Thyroid gland (tissue), 4 donors: Measurements from ENCODE around the gene LRRC7.

Experiments used
- POLR2A ChIP-seq, 2 donors: fragments of 450-650 bp; IDR thresholded peaks; one replicate each; pipeline ENCODE4 v1.6.1; 2017; ENCODE audit warnings: antibody characterized with exemption in 2 of 2, mild to moderate bottlenecking in 2 of 2, moderate library complexity in 1 of 2
- TF ChIP-seq, protein P1 (sequence below), 6 experiments: fragments of 200-600 bp in 3 of 6; fragments of 450-650 bp in 3 of 6; sonication (generic) in 3 of 6; IDR thresholded peaks; one replicate each; pipeline ENCODE4 v1.5.1; 2016 to 2019; ENCODE audit warnings: antibody characterized with exemption in 6 of 6, mild to moderate bottlenecking in 2 of 6, inconsistent platforms in 1 of 6, moderate library complexity in 1 of 6

DNA sequence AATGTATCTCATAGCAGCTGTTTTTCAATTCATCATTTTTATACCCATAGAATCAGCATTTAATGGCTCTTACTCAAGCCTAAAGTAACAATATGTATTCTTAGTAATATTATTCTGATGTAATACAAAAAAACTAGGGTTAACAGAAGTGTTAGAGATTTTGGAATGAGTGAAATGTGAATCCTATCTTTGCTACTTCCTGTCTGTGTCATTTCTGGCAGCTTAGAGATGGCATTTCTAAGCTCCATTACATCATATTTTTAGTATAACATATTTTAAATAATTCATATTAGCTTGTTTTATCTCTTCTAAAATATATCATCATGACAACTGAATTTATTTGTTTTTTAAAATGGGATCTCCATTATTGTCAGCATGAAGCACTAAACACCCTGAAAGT is 90.2 kb downstream of the LRRC7 start:
- TF ChIP-seq, protein P1, sequence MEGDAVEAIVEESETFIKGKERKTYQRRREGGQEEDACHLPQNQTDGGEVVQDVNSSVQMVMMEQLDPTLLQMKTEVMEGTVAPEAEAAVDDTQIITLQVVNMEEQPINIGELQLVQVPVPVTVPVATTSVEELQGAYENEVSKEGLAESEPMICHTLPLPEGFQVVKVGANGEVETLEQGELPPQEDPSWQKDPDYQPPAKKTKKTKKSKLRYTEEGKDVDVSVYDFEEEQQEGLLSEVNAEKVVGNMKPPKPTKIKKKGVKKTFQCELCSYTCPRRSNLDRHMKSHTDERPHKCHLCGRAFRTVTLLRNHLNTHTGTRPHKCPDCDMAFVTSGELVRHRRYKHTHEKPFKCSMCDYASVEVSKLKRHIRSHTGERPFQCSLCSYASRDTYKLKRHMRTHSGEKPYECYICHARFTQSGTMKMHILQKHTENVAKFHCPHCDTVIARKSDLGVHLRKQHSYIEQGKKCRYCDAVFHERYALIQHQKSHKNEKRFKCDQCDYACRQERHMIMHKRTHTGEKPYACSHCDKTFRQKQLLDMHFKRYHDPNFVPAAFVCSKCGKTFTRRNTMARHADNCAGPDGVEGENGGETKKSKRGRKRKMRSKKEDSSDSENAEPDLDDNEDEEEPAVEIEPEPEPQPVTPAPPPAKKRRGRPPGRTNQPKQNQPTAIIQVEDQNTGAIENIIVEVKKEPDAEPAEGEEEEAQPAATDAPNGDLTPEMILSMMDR (IDR thresholded peaks at IDR 0.05): no peak
- TF ChIP-seq POLR2A (IDR thresholded peaks at IDR 0.05): no peak
